H9 (cell line): ENCODE data around the gene MARS2. TPM values are rescaled to one million over a fixed set of nuclear protein-coding genes. Genes with fewer than 3 reads are reported as not detected.
"Not testable (repeated sequence)": the region's sequence is repeated elsewhere in the genome, so short reads cannot be mapped to it uniquely, and the experiment has no call there.

Source experiments
- DNase-seq: peaks from one replicate; pipeline ENCODE4 v3.0.0-alpha.2; 2017
- H2AFZ ChIP-seq: one replicate; pipeline ENCODE4 v1.6.1; 2013; ENCODE audit warnings: mild to moderate bottlenecking, low read length, control low read depth, moderate library complexity
- H2AK5ac ChIP-seq: 2 replicates; pipeline ENCODE4 v1.6.1; 2013; ENCODE audit warnings: low read length, control low read depth, mixed read lengths; ENCODE audit not compliant: insufficient read length
- H2BK120ac ChIP-seq: one replicate; pipeline ENCODE4 v1.6.1; 2013; ENCODE audit warnings: low read depth, mild to moderate bottlenecking, low read length, control low read depth, inconsistent platforms; ENCODE audit not compliant: poor library complexity, severe bottlenecking
- H2BK12ac ChIP-seq: 2 replicates; pipeline ENCODE4 v1.6.1; 2013; ENCODE audit warnings: low read length, control low read depth, mixed read lengths, low read depth; ENCODE audit not compliant: insufficient read length
- H2BK15ac ChIP-seq: 2 replicates; pipeline ENCODE4 v1.6.1; 2013; ENCODE audit warnings: low read depth, low read length, control low read depth
- H2BK20ac ChIP-seq: one replicate; pipeline ENCODE4 v1.6.1; 2013; ENCODE audit warnings: low read depth, mild to moderate bottlenecking, low read length, control low read depth, inconsistent platforms; ENCODE audit not compliant: poor library complexity, severe bottlenecking
- H2BK5ac ChIP-seq: 2 replicates; pipeline ENCODE4 v1.6.1; 2013; ENCODE audit warnings: low read length, control low read depth, mixed read lengths; ENCODE audit not compliant: insufficient read length
- H3K14ac ChIP-seq: 2 replicates; pipeline ENCODE4 v1.6.1; 2013; ENCODE audit warnings: low read length, control low read depth; ENCODE audit not compliant: insufficient read depth
- H3K18ac ChIP-seq: 2 replicates; pipeline ENCODE4 v1.6.1; 2013; ENCODE audit warnings: low read depth, mild to moderate bottlenecking, mixed read lengths, low read length, control low read depth; ENCODE audit not compliant: insufficient read length
- H3K23ac ChIP-seq: 2 replicates; pipeline ENCODE4 v1.6.1; 2013; ENCODE audit warnings: low read length, control low read depth, mixed read lengths, low read depth; ENCODE audit not compliant: insufficient read length
- H3K23me2 ChIP-seq: 2 replicates; pipeline ENCODE4 v1.6.1; 2013; ENCODE audit warnings: low read depth, mild to moderate bottlenecking, mixed read lengths, low read length, control low read depth; ENCODE audit not compliant: insufficient read length, poor library complexity, severe bottlenecking
- H3K27ac ChIP-seq: 2 replicates; pipeline ENCODE4 v1.5.1; 2013; ENCODE audit warnings: low read length, control low read depth, mixed read lengths, low read depth; ENCODE audit not compliant: insufficient read length
- H3K27me3 ChIP-seq: 2 replicates; pipeline ENCODE4 v1.6.1; 2013; ENCODE audit warnings: low read length, control low read depth, inconsistent platforms; ENCODE audit not compliant: insufficient read depth
- H3K4ac ChIP-seq: 2 replicates; pipeline ENCODE4 v1.6.1; 2013; ENCODE audit warnings: low read depth, mild to moderate bottlenecking, control low read depth, inconsistent platforms, low read length, moderate library complexity
- H3K4me1 ChIP-seq: 2 replicates; pipeline ENCODE4 v1.6.1; 2013; ENCODE audit warnings: low read length, control low read depth, inconsistent platforms; ENCODE audit not compliant: insufficient read depth
- H3K4me2 ChIP-seq: 2 replicates; pipeline ENCODE4 v1.6.1; 2013; ENCODE audit warnings: low read length, control low read depth, mixed read lengths; ENCODE audit not compliant: insufficient read length, insufficient read depth
- H3K56ac ChIP-seq: 2 replicates; pipeline ENCODE4 v1.6.1; 2013; ENCODE audit warnings: low read depth, mild to moderate bottlenecking, mixed read lengths, low read length, control low read depth; ENCODE audit not compliant: insufficient read length
- H3K79me1 ChIP-seq: 2 replicates; pipeline ENCODE4 v1.6.1; 2013; ENCODE audit warnings: low read depth, mild to moderate bottlenecking, moderate library complexity, low read length, control low read depth, inconsistent platforms; ENCODE audit not compliant: insufficient read depth, poor library complexity, severe bottlenecking
- H3K79me2 ChIP-seq: 2 replicates; pipeline ENCODE4 v1.6.1; 2013; ENCODE audit warnings: low read length, control low read depth, inconsistent platforms; ENCODE audit not compliant: insufficient read depth
- H3K9ac ChIP-seq: 2 replicates; pipeline ENCODE4 v1.6.1; 2013; ENCODE audit warnings: low read length, control low read depth, mixed read lengths; ENCODE audit not compliant: insufficient read length; ENCODE audit errors: extremely low read depth
- H3K9me3 ChIP-seq: one replicate; pipeline ENCODE4 v1.6.1; 2013; ENCODE audit warnings: low read depth, low read length, inconsistent platforms; ENCODE audit not compliant: control insufficient read depth
- H3T11ph ChIP-seq: one replicate; pipeline ENCODE4 v1.6.1; 2013; ENCODE audit warnings: mild to moderate bottlenecking, low read length, control low read depth, inconsistent platforms
- H4K20me1 ChIP-seq: one replicate; pipeline ENCODE4 v1.6.1; 2013; ENCODE audit not compliant: control insufficient read depth, insufficient read length, insufficient read depth
- H4K5ac ChIP-seq: 2 replicates; pipeline ENCODE4 v1.6.1; 2013; ENCODE audit warnings: low read depth, mild to moderate bottlenecking, mixed read lengths, low read length, control low read depth; ENCODE audit not compliant: insufficient read length
- H4K8ac ChIP-seq: replicated peaks from 2 replicates; pipeline ENCODE4 v1.6.1; 2013; ENCODE audit warnings: low read length, control low read depth, mixed read lengths, low read depth; ENCODE audit not compliant: insufficient read length
- H4K91ac ChIP-seq: 2 replicates; pipeline ENCODE4 v1.6.1; 2013; ENCODE audit warnings: low read depth, mild to moderate bottlenecking, moderate library complexity, mixed read lengths, low read length, control low read depth; ENCODE audit not compliant: insufficient read length
- H3K27ac Mint-ChIP-seq, 3 experiments: 2 replicates in 2 of 3; 3 replicates in 1 of 3; pipeline ENCODE4 v1.8.0; 2020 to 2021; ENCODE audit warnings: mixed read lengths in 3 of 3, mild to moderate bottlenecking in 1 of 3, moderate library complexity in 1 of 3
- H3K27me3 Mint-ChIP-seq: 2 replicates; pipeline ENCODE4 v1.8.0; 2021; ENCODE audit warnings: low read depth, mild to moderate bottlenecking, moderate library complexity, mixed read lengths
- H3K36me3 Mint-ChIP-seq, 3 experiments: 2 replicates in 2 of 3; 3 replicates in 1 of 3; pipeline ENCODE4 v1.8.0; 2020 to 2021; ENCODE audit warnings: low read depth in 3 of 3, mixed read lengths in 3 of 3; ENCODE audit not compliant: insufficient read depth in 1 of 3
- H3K4me1 Mint-ChIP-seq, 2 experiments: 2 replicates each; pipeline ENCODE4 v1.8.0; 2020; ENCODE audit warnings: mixed read lengths in 2 of 2
- H3K4me3 Mint-ChIP-seq, 2 experiments: 2 replicates in 1 of 2; 3 replicates in 1 of 2; pipeline ENCODE4 v1.8.0; 2020 to 2021; ENCODE audit warnings: mild to moderate bottlenecking in 2 of 2, mixed read lengths in 2 of 2, moderate library complexity in 1 of 2
- H3K9me3 Mint-ChIP-seq, 2 experiments: 2 replicates in 1 of 2; 3 replicates in 1 of 2; pipeline ENCODE4 v1.8.0; 2020; ENCODE audit warnings: mild to moderate bottlenecking in 2 of 2, mixed read lengths in 2 of 2, moderate library complexity in 1 of 2
- WGBS: extraction: QIAGEN DNeasy Blood & Tissue Kit; methylation state at CpG from one replicate; pipeline ENCODE4 v1.1.7; 2013; ENCODE audit warnings: missing lambda C conversion rate, low lambda C conversion rate, mixed read lengths; ENCODE audit not compliant: insufficient read length; ENCODE audit errors: extremely low coverage; 5-methylcytosine and 5-hydroxymethylcytosine counted together
- total RNA-seq: library from RNA; stranded (reverse); gene quantifications from 2 replicates; pipeline ENCODE4 v1.2.1, GENCODE V29; 2021
- TF ChIP-seq, protein P1 (sequence below): fragments of 200-600 bp; sonication (generic); conservative IDR thresholded peaks from 3 replicates; pipeline ENCODE4 v1.8.0; 2021; ENCODE audit warnings: antibody characterized with exemption, mild to moderate bottlenecking

Gene MARS2
- total RNA-seq, 1 experiment from 2014 or later: 21.0 TPM

DNA sequence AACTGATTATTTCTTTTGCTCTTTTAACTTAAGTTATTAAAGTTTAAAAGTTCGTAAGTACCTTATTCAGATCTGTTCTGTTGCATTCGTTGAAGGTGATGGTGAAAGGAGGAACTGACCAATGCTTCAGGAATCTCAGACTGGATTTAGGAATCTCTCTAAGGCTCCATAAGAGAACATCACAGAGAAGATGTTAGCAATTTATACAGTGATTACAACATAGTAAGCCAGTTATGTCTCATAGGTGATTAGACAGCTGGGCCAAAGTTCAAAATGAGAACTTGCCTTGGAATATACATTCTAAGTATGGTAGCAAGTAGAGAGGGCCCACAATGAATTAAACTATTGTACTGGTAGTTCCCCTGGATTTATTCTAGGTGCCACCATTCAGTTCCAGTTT, 3.2 kb downstream of the MARS2 start:
- no peak overlapping the region for H2BK120ac ChIP-seq
- no peak overlapping the region for H4K5ac ChIP-seq
- no peaks in the 10 kb centered on the region for H3K27me3 ChIP-seq
- peaks cover 30 to 40% of the 10 kb centered on the region in 2 experiments for H3K4me1 Mint-ChIP-seq
- no peak overlapping the region for H3K4ac ChIP-seq
- no peak overlapping the region for H3K14ac ChIP-seq
- H2BK5ac ChIP-seq: no peak overlapping the region
- H2BK15ac ChIP-seq: no peak overlapping the region
- no peak overlapping the region for H2BK12ac ChIP-seq
- peaks cover 4% of the 10 kb centered on the region for H4K20me1 ChIP-seq
- no peak overlapping the region for H3T11ph ChIP-seq
- H3K9ac ChIP-seq: no peak overlapping the region
- peak overlapping the region; percentile 39 to 87 for H3K4me3 Mint-ChIP-seq
- H3K27ac Mint-ChIP-seq: no peak overlapping the region
- H3K56ac ChIP-seq: no peak overlapping the region
- H3K4me1 ChIP-seq: no peaks in the 10 kb centered on the region; the same call in 1 of the 2 replicates
- H2BK20ac ChIP-seq: no peak overlapping the region
- H4K91ac ChIP-seq: no peak overlapping the region
- H3K27me3 Mint-ChIP-seq: no peaks in the 10 kb centered on the region
- no peak overlapping the region for H3K27ac ChIP-seq
- peaks cover 0 to 20% (median 14%) of the 10 kb centered on the region in 3 experiments; a peak in 5 of 7 replicates for H3K36me3 Mint-ChIP-seq
- no peaks in the 10 kb centered on the region for H3K9me3 Mint-ChIP-seq
- H3K4me2 ChIP-seq: peak overlapping the region; percentile 40
- H2AK5ac ChIP-seq: no peak overlapping the region
- no peaks in the 10 kb centered on the region for H3K9me3 ChIP-seq
- H3K79me1 ChIP-seq: no peaks in the 10 kb centered on the region
- no peak overlapping the region for H3K23ac ChIP-seq
- H2AFZ ChIP-seq: no peak overlapping the region
- WGBS: no CpG with 5 or more reads among the region's 2 CpGs
- H3K79me2 ChIP-seq: peaks cover 30% of the 10 kb centered on the region; the same call in 1 of the 2 replicates
- TF ChIP-seq, protein P1, sequence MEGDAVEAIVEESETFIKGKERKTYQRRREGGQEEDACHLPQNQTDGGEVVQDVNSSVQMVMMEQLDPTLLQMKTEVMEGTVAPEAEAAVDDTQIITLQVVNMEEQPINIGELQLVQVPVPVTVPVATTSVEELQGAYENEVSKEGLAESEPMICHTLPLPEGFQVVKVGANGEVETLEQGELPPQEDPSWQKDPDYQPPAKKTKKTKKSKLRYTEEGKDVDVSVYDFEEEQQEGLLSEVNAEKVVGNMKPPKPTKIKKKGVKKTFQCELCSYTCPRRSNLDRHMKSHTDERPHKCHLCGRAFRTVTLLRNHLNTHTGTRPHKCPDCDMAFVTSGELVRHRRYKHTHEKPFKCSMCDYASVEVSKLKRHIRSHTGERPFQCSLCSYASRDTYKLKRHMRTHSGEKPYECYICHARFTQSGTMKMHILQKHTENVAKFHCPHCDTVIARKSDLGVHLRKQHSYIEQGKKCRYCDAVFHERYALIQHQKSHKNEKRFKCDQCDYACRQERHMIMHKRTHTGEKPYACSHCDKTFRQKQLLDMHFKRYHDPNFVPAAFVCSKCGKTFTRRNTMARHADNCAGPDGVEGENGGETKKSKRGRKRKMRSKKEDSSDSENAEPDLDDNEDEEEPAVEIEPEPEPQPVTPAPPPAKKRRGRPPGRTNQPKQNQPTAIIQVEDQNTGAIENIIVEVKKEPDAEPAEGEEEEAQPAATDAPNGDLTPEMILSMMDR: no peak
- no peak overlapping the region for H4K8ac ChIP-seq
- no peak for DNase-seq
- H3K23me2 ChIP-seq: peaks cover 16% of the 10 kb centered on the region
- H3K18ac ChIP-seq: no peak overlapping the region

- not testable (repeated sequence) for H3K23ac ChIP-seq, H3K14ac ChIP-seq, H3K9ac ChIP-seq, H3K56ac ChIP-seq, H4K20me1 ChIP-seq, H4K8ac ChIP-seq, H3K4me1 ChIP-seq, H2BK12ac ChIP-seq, H3K79me1 ChIP-seq, H3K4ac ChIP-seq, H2AK5ac ChIP-seq, H4K91ac ChIP-seq, H3K27me3 Mint-ChIP-seq, H4K5ac ChIP-seq, H2BK120ac ChIP-seq, DNase-seq, H3K18ac ChIP-seq, H3K9me3 ChIP-seq, H3K27me3 ChIP-seq, H3T11ph ChIP-seq, H3K27ac ChIP-seq, H2BK20ac ChIP-seq, H3K9me3 Mint-ChIP-seq, H2BK15ac ChIP-seq, H2BK5ac ChIP-seq, H2AFZ ChIP-seq
- Mint-ChIP-seq H3K4me1 (peaks cover 26 to 35% of the 10 kb centered on the region in 2 experiments), H3K36me3 (peaks cover 0 to 22% (median 14%) of the 10 kb centered on the region in 3 experiments; a peak in 5 of 7 replicates), H3K27ac (peak overlapping the region in 1 of 3 experiments; percentile 19; a peak in 1 of 7 replicates), H3K4me3 (peak overlapping the region; percentile 26 to 87; a peak in 4 of 5 replicates)
- H3K23me2 ChIP-seq: peaks cover 16% of the 10 kb centered on the region
- peaks cover 30% of the 10 kb centered on the region; the same call in 1 of the 2 replicates for H3K79me2 ChIP-seq
- no CpG with 5 or more reads among the region's 7 CpGs for WGBS
- peak overlapping the region; percentile 40 for H3K4me2 ChIP-seq
Measured at GRCh38 chr2:197709140-197709539, 4.0 kb downstream of the MARS2 start.
